Liver (tissue), 9 donors: ENCODE data around the gene SSBP2. TPM values are rescaled to one million over a fixed set of nuclear protein-coding genes. Genes with fewer than 3 reads are reported as not detected.

Experiments
- DNase-seq: peaks from one replicate; pipeline ENCODE4 v3.0.0-alpha.2; 2017; ENCODE audit warnings: low spot score
- H3K27ac ChIP-seq, 2 donors: one replicate each; pipeline ENCODE4 v1.7.0; 2013; ENCODE audit warnings: inconsistent platforms in 2 of 2, low read length in 2 of 2, control low read depth in 1 of 2, low read depth in 1 of 2, mild to moderate bottlenecking in 1 of 2
- H3K27me3 ChIP-seq, 4 donors: one replicate each; pipeline versions ENCODE4 v1.6.1 to v1.7.0; 2013; ENCODE audit warnings: low read length in 3 of 4, inconsistent platforms in 1 of 4, mild to moderate bottlenecking in 1 of 4, moderate library complexity in 1 of 4; ENCODE audit not compliant: control insufficient read depth in 4 of 4, insufficient read depth in 4 of 4
- H3K36me3 ChIP-seq, 4 donors: one replicate each; pipeline versions ENCODE4 v1.6.1 to v1.7.0; 2013; ENCODE audit warnings: low read length in 3 of 4, mild to moderate bottlenecking in 3 of 4, low read depth in 1 of 4, moderate library complexity in 1 of 4; ENCODE audit not compliant: control insufficient read depth in 4 of 4, insufficient read depth in 3 of 4
- H3K4me1 ChIP-seq, 4 donors: one replicate each; pipeline versions ENCODE4 v1.6.1 to v1.7.0; 2013; ENCODE audit warnings: low read length in 3 of 4, mild to moderate bottlenecking in 3 of 4, moderate library complexity in 1 of 4; ENCODE audit not compliant: control insufficient read depth in 4 of 4, insufficient read depth in 4 of 4
- H3K4me3 ChIP-seq, 3 donors: one replicate each; pipeline versions ENCODE4 v1.6.1 to v1.7.0; 2013; ENCODE audit warnings: low read length in 3 of 3, control low read depth in 1 of 3, low read depth in 1 of 3, mild to moderate bottlenecking in 1 of 3
- H3K9ac ChIP-seq, 2 donors: one replicate each; pipeline ENCODE4 v1.7.0; 2013; ENCODE audit warnings: low read length in 2 of 2, mild to moderate bottlenecking in 2 of 2, moderate library complexity in 2 of 2, control low read depth in 1 of 2, low read depth in 1 of 2
- H3K9me3 ChIP-seq, 4 donors: one replicate each; pipeline versions ENCODE4 v1.6.1 to v1.7.0; 2013; ENCODE audit warnings: low read length in 3 of 4; ENCODE audit not compliant: control insufficient read depth in 4 of 4
- CTCF ChIP-seq: fragments of 150-350 bp; IDR thresholded peaks from 2 replicates; pipeline ENCODE4 v1.5.1; 2017; ENCODE audit warnings: improper control_type of control experiment, low read depth, low read length; ENCODE audit not compliant: missing input control
- EGR1 ChIP-seq, 2 donors: IDR thresholded peaks; 2 replicates each; pipeline ENCODE4 v1.6.1; 2016 to 2018; ENCODE audit warnings: antibody characterized with exemption in 2 of 2, low read depth in 2 of 2
- FOXA1 ChIP-seq: IDR thresholded peaks from 2 replicates; pipeline ENCODE4 v1.6.1; 2016; ENCODE audit warnings: antibody characterized with exemption
- FOXA2 ChIP-seq: IDR thresholded peaks from 2 replicates; pipeline ENCODE4 v1.6.1; 2016; ENCODE audit warnings: antibody characterized with exemption
- GABPA ChIP-seq, 2 donors: IDR thresholded peaks in 1 of 2; conservative IDR thresholded peaks in 1 of 2; 2 replicates each; pipeline ENCODE4 v1.6.1; 2016; ENCODE audit warnings: antibody characterized with exemption in 2 of 2, mild to moderate bottlenecking in 1 of 2, moderate library complexity in 1 of 2
- HNF4A ChIP-seq, 2 donors: conservative IDR thresholded peaks; 2 replicates each; pipeline ENCODE4 v1.6.1; 2016; ENCODE audit warnings: antibody characterized with exemption in 2 of 2, mild to moderate bottlenecking in 2 of 2
- HNF4G ChIP-seq: IDR thresholded peaks from 2 replicates; pipeline ENCODE4 v1.6.1; 2016; ENCODE audit warnings: antibody characterized with exemption
- JUND ChIP-seq, 2 donors: IDR thresholded peaks; 2 replicates each; pipeline ENCODE4 v1.6.1; 2016; ENCODE audit warnings: antibody characterized with exemption in 2 of 2
- MAX ChIP-seq: IDR thresholded peaks from 2 replicates; pipeline ENCODE4 v1.6.1; 2016; ENCODE audit warnings: antibody characterized with exemption
- NR2F2 ChIP-seq: IDR thresholded peaks from 2 replicates; pipeline ENCODE4 v1.6.1; 2016; ENCODE audit warnings: antibody characterized with exemption
- RAD21 ChIP-seq, 2 donors: IDR thresholded peaks; 2 replicates each; pipeline ENCODE4 v1.6.1; 2016; ENCODE audit warnings: antibody characterized with exemption in 2 of 2, mild to moderate bottlenecking in 2 of 2
- RXRA ChIP-seq, 2 donors: IDR thresholded peaks; 2 replicates each; pipeline ENCODE4 v1.6.1; 2017 to 2018; ENCODE audit warnings: antibody characterized with exemption in 2 of 2, mild to moderate bottlenecking in 1 of 2
- SP1 ChIP-seq: IDR thresholded peaks from 2 replicates; pipeline ENCODE4 v1.6.1; 2018; ENCODE audit warnings: antibody characterized with exemption, mild to moderate bottlenecking
- TAF1 ChIP-seq: conservative IDR thresholded peaks from 2 replicates; pipeline ENCODE4 v1.6.1; 2016; ENCODE audit warnings: antibody characterized with exemption, mild to moderate bottlenecking
- YY1 ChIP-seq: IDR thresholded peaks from 2 replicates; pipeline ENCODE4 v1.6.1; 2016; ENCODE audit warnings: antibody characterized with exemption, mild to moderate bottlenecking
- ZBTB33 ChIP-seq: IDR thresholded peaks from 2 replicates; pipeline ENCODE4 v1.6.1; 2016; ENCODE audit warnings: antibody characterized with exemption
- whole genome bisulfite sequencing: extraction: QIAGEN DNeasy Blood & Tissue Kit; methylation state at CpG from one replicate; pipeline ENCODE4 v1.1.7; 2013; 5-methylcytosine and 5-hydroxymethylcytosine counted together
- polyA plus RNA-seq, 2 donors: library from polyadenylated mRNA; stranded (reverse) in 1 of 2; unstranded in 1 of 2; fragments of 200-250 nt in 1 of 2; fragments of >200 nt in 1 of 2; fragmentation: Nextera tagmentation in 1 of 2; extraction: Ambion mirVana in 1 of 2; gene quantifications; one replicate each; pipeline versions ENCODE4 v1.2.1 to v1.2.3, GENCODE V29; 2013 to 2015
- total RNA-seq, 2 donors: library from RNA; depleted of rRNA; stranded (reverse); fragments of >200 nt; gene quantifications; one replicate each; pipeline ENCODE4 v1.2.3, GENCODE V29; 2014
- TF ChIP-seq, protein P1 (sequence below): IDR thresholded peaks from 2 replicates; pipeline ENCODE4 v1.6.1; 2016; ENCODE audit warnings: antibody characterized with exemption
- TF ChIP-seq, protein P2 (sequence below): IDR thresholded peaks from 2 replicates; pipeline ENCODE4 v1.6.1; 2016; ENCODE audit warnings: antibody characterized with exemption, mild to moderate bottlenecking
- donor health status: healthy.
- donor health status: healthy.
- donor health status: healthy.
- donor health status: healthy.
- donor health status: healthy.

The SSBP2 gene
- total and polyA plus RNA-seq, 4 donors: 2.2 to 10.1 (median 4.1) TPM

GRCh38 chr5:81747030-81747429 lies 3.9 kb downstream of the SSBP2 start:
- Histone ChIP-seq H3K9me3 (no peaks in the 10 kb centered on the region), H3K4me1 (peaks cover 0 to 4% (median 2%) of the 10 kb centered on the region in 4 donors), H3K27me3 (no peaks in the 10 kb centered on the region), H3K27ac (no peak overlapping the region), H3K9ac (no peak overlapping the region), H3K36me3 (no peaks in the 10 kb centered on the region), H3K4me3 (no peak overlapping the region)
- WGBS: 82% methylated on average over 2 of the region's 2 CpGs
- no peak for TF ChIP-seq NR2F2
- TF ChIP-seq FOXA1: no peak
- no peak for TF ChIP-seq EGR1 (IDR thresholded peaks at IDR 0.05; ENCODE audit: low read depth in 2 of 2)
- no peak for TF ChIP-seq ZBTB33
- no peak for TF ChIP-seq RAD21 (IDR thresholded peaks at IDR 0.05)
- no peak for TF ChIP-seq JUND (IDR thresholded peaks at IDR 0.05)
- TF ChIP-seq TAF1: no peak
- no peak for TF ChIP-seq FOXA2
- TF ChIP-seq, protein P1, sequence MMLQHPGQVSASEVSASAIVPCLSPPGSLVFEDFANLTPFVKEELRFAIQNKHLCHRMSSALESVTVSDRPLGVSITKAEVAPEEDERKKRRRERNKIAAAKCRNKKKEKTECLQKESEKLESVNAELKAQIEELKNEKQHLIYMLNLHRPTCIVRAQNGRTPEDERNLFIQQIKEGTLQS: no peak
- no peak for TF ChIP-seq GABPA (IDR thresholded peaks at IDR 0.05 in 1 of 2, conservative IDR thresholded peaks at IDR 0.05 in 1 of 2)
- no peak for TF ChIP-seq YY1
- no peak for TF ChIP-seq HNF4G
- TF ChIP-seq MAX: no peak
- no peak for TF ChIP-seq CTCF
- no peak for TF ChIP-seq RXRA (IDR thresholded peaks at IDR 0.05)
- TF ChIP-seq SP1: no peak
- TF ChIP-seq, protein P2, sequence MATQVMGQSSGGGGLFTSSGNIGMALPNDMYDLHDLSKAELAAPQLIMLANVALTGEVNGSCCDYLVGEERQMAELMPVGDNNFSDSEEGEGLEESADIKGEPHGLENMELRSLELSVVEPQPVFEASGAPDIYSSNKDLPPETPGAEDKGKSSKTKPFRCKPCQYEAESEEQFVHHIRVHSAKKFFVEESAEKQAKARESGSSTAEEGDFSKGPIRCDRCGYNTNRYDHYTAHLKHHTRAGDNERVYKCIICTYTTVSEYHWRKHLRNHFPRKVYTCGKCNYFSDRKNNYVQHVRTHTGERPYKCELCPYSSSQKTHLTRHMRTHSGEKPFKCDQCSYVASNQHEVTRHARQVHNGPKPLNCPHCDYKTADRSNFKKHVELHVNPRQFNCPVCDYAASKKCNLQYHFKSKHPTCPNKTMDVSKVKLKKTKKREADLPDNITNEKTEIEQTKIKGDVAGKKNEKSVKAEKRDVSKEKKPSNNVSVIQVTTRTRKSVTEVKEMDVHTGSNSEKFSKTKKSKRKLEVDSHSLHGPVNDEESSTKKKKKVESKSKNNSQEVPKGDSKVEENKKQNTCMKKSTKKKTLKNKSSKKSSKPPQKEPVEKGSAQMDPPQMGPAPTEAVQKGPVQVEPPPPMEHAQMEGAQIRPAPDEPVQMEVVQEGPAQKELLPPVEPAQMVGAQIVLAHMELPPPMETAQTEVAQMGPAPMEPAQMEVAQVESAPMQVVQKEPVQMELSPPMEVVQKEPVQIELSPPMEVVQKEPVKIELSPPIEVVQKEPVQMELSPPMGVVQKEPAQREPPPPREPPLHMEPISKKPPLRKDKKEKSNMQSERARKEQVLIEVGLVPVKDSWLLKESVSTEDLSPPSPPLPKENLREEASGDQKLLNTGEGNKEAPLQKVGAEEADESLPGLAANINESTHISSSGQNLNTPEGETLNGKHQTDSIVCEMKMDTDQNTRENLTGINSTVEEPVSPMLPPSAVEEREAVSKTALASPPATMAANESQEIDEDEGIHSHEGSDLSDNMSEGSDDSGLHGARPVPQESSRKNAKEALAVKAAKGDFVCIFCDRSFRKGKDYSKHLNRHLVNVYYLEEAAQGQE: no peak
- DNase-seq: no peak

- Histone ChIP-seq H3K27ac (no peak overlapping the region), H3K4me1 (peaks cover 0 to 2% (median 0%) of the 10 kb centered on the region in 4 donors), H3K4me3 (no peak overlapping the region), H3K9ac (no peak overlapping the region), H3K9me3 (no peaks in the 10 kb centered on the region), H3K27me3 (no peaks in the 10 kb centered on the region), H3K36me3 (no peaks in the 10 kb centered on the region)
- WGBS: 99% methylated on average over 2 of the region's 2 CpGs
- no peak for DNase-seq
- TF ChIP-seq FOXA2: no peak
- TF ChIP-seq FOXA1: no peak
- TF ChIP-seq SP1: no peak
- TF ChIP-seq, protein P1: no peak
- no peak for TF ChIP-seq GABPA (IDR thresholded peaks at IDR 0.05 in 1 of 2, conservative IDR thresholded peaks at IDR 0.05 in 1 of 2)
- no peak for TF ChIP-seq YY1
- no peak for TF ChIP-seq HNF4A (conservative IDR thresholded peaks at IDR 0.05)
- TF ChIP-seq, protein P2: no peak
- no peak for TF ChIP-seq JUND (IDR thresholded peaks at IDR 0.05)
- TF ChIP-seq HNF4G: no peak
- TF ChIP-seq ZBTB33: no peak
- no peak for TF ChIP-seq EGR1 (IDR thresholded peaks at IDR 0.05; ENCODE audit: low read depth in 2 of 2)
- no peak for TF ChIP-seq TAF1
Observed at GRCh38 chr5:81740758-81741157, 10.1 kb downstream of the SSBP2 start.
